SK-N-SH (cell line): ENCODE results near the gene BZW2. TPM values are rescaled to one million over a fixed set of nuclear protein-coding genes. Genes with fewer than 3 reads are reported as not detected.

Experiments used
- CTCF ChIA-PET: fragments of 300-600, 350-600 bp; formaldehyde crosslinking; extraction: SDS; loops from one replicate; lab custom pipeline; 2021; lab: Yijun Ruan, JAX
- POLR2A ChIA-PET: fragments of 350-600 bp; sonication (Branson Sonifier 250); formaldehyde crosslinking; extraction: SDS; loops from one replicate; lab custom pipeline; 2020; ENCODE audit warnings: antibody characterized with exemption, inconsistent platforms; lab: Yijun Ruan, JAX
- DNase-seq: peaks from one replicate; pipeline ENCODE4 v3.0.0; 2012
- H2AFZ ChIP-seq: fragments of 200-600 bp; sonication (generic); 2 replicates; pipeline ENCODE4 v1.8.1; 2016; ENCODE audit warnings: antibody characterized with exemption, mild to moderate bottlenecking, low read depth
- H3F3A ChIP-seq: fragments of 200-600 bp; sonication (generic); replicated peaks from 2 replicates; pipeline ENCODE3; 2016; ENCODE audit warnings: antibody characterized with exemption, mild to moderate bottlenecking; ENCODE audit not compliant: insufficient read depth
- H3K27ac ChIP-seq, 2 experiments: fragments of 200-500 bp in 1 of 2; fragments of 200-600 bp in 1 of 2; sonication (Bioruptor generic) in 1 of 2; sonication (generic), shearing (Covaris generic) in 1 of 2; 2 replicates each; pipeline versions ENCODE4 v1.5.1 to v1.6.1; 2014 to 2016; ENCODE audit warnings: low read depth in 2 of 2, inconsistent platforms in 1 of 2, low read length in 1 of 2, mild to moderate bottlenecking in 1 of 2, mixed read lengths in 1 of 2
- H3K27me3 ChIP-seq: fragments of 200-600 bp; sonication (generic), shearing (Covaris generic); 2 replicates; pipeline ENCODE4 v1.6.1; 2016; ENCODE audit warnings: mixed run types; ENCODE audit not compliant: insufficient read depth
- H3K36me3 ChIP-seq, 2 experiments: fragments of 200-500 bp in 1 of 2; fragments of 200-600 bp in 1 of 2; sonication (Bioruptor generic) in 1 of 2; sonication (generic) in 1 of 2; replicated peaks in 1 of 2; 2 replicates each; pipeline versions ENCODE3 to v1.5.1; 2014 to 2016; ENCODE audit warnings: low read length in 1 of 2, mild to moderate bottlenecking in 1 of 2; ENCODE audit not compliant: insufficient read depth in 2 of 2, control insufficient read depth in 1 of 2
- H3K4me1 ChIP-seq, 2 experiments: fragments of 200-500 bp in 1 of 2; fragments of 200-600 bp in 1 of 2; sonication (Bioruptor generic) in 1 of 2; sonication (generic), shearing (Covaris generic) in 1 of 2; 2 replicates each; pipeline versions ENCODE4 v1.5.1 to v1.6.1; 2014 to 2016; ENCODE audit warnings: low read depth in 1 of 2, low read length in 1 of 2, mixed run types in 1 of 2; ENCODE audit not compliant: insufficient read depth in 2 of 2, control insufficient read depth in 1 of 2
- H3K4me2 ChIP-seq: fragments of 200-600 bp; sonication (generic), shearing (Covaris generic); 2 replicates; pipeline ENCODE4 v1.6.1; 2017; ENCODE audit warnings: mixed run types
- H3K4me3 ChIP-seq, 2 experiments: fragments of 200-500 bp in 1 of 2; fragments of 200-600 bp in 1 of 2; sonication (Bioruptor generic) in 1 of 2; sonication (generic), shearing (Covaris generic) in 1 of 2; 2 replicates each; pipeline versions ENCODE4 v1.5.1 to v1.8.1; 2014 to 2016; ENCODE audit warnings: low read depth in 2 of 2, inconsistent platforms in 1 of 2, low read length in 1 of 2, mild to moderate bottlenecking in 1 of 2, mixed read lengths in 1 of 2, moderate library complexity in 1 of 2
- H3K79me2 ChIP-seq: fragments of 200-600 bp; sonication (generic); 2 replicates; pipeline ENCODE4 v1.8.1; 2017; ENCODE audit warnings: mild to moderate bottlenecking; ENCODE audit not compliant: insufficient read depth
- H3K9ac ChIP-seq: fragments of 200-600 bp; sonication (generic); 2 replicates; pipeline ENCODE4 v1.6.1; 2017; ENCODE audit warnings: mixed run types
- H3K9me2 ChIP-seq: fragments of 200-600 bp; sonication (generic); 2 replicates; pipeline ENCODE4 v1.6.1; 2017; ENCODE audit warnings: mixed run types
- H3K9me3 ChIP-seq: fragments of 200-600 bp; sonication (generic); 2 replicates; pipeline ENCODE4 v1.6.1; 2017; ENCODE audit warnings: mixed run types, mild to moderate bottlenecking, moderate library complexity
- H4K20me1 ChIP-seq: fragments of 200-600 bp; sonication (generic); 2 replicates; pipeline ENCODE4 v1.6.1; 2017; ENCODE audit warnings: mild to moderate bottlenecking, mixed run types; ENCODE audit not compliant: insufficient read depth
- CHD2 ChIP-seq: fragments of 150-350 bp; IDR thresholded peaks from 2 replicates; pipeline ENCODE4 v1.6.1; 2018; ENCODE audit warnings: low read length; ENCODE audit not compliant: partially characterized antibody
- CTCF ChIP-seq: fragments of 200-600 bp; sonication (generic); IDR thresholded peaks from 2 replicates; pipeline ENCODE4 v1.6.1; 2017; ENCODE audit warnings: antibody characterized with exemption, mild to moderate bottlenecking, moderate library complexity
- FOSL2 ChIP-seq: IDR thresholded peaks from 2 replicates; pipeline ENCODE4 v1.4.0; 2012; ENCODE audit warnings: low read depth, mild to moderate bottlenecking, moderate library complexity, borderline replicate concordance
- FOXM1 ChIP-seq: IDR thresholded peaks from 2 replicates; pipeline ENCODE4 v1.4.0; 2012; ENCODE audit warnings: low read depth, mild to moderate bottlenecking
- GABPA ChIP-seq: IDR thresholded peaks from 2 replicates; pipeline ENCODE4 v1.4.0; 2012; ENCODE audit warnings: low read depth, mild to moderate bottlenecking
- GATA2 ChIP-seq: sonication (generic); formaldehyde crosslinking; IDR thresholded peaks from 2 replicates; pipeline ENCODE4 v1.5.0; 2020; ENCODE audit warnings: mild to moderate bottlenecking, missing genetic modification reagents
- JUND ChIP-seq: IDR thresholded peaks from 2 replicates; pipeline ENCODE4 v1.4.0; 2012
- MEF2A ChIP-seq: IDR thresholded peaks from 2 replicates; pipeline ENCODE4 v1.4.0; 2012; ENCODE audit warnings: low read depth, borderline replicate concordance
- MXI1 ChIP-seq: IDR thresholded peaks from 2 replicates; pipeline ENCODE4 v1.6.1; 2012; ENCODE audit warnings: mild to moderate bottlenecking, low read depth, low read length, improper control_type of control experiment
- NFIC ChIP-seq: IDR thresholded peaks from 2 replicates; pipeline ENCODE4 v1.4.0; 2012; ENCODE audit warnings: borderline replicate concordance
- PBX3 ChIP-seq: IDR thresholded peaks from 2 replicates; pipeline ENCODE4; 2012
- RFX5 ChIP-seq: IDR thresholded peaks from 2 replicates; pipeline ENCODE4 v1.6.1; 2012; ENCODE audit warnings: mild to moderate bottlenecking, improper control_type of control experiment, low read length
- RXRA ChIP-seq: IDR thresholded peaks from 2 replicates; pipeline ENCODE4 v1.4.0; 2012; ENCODE audit warnings: low read depth, mild to moderate bottlenecking, borderline replicate concordance
- SIN3A ChIP-seq: IDR thresholded peaks from 2 replicates; pipeline ENCODE4 v1.6.1; 2012; ENCODE audit warnings: low read depth, mild to moderate bottlenecking, low read length, moderate library complexity, borderline replicate concordance
- SMC3 ChIP-seq: IDR thresholded peaks from 2 replicates; pipeline ENCODE4 v1.6.1; 2012; ENCODE audit warnings: low read depth, low read length, improper control_type of control experiment
- TAF1 ChIP-seq: IDR thresholded peaks from 2 replicates; pipeline ENCODE4 v1.6.1; 2012; ENCODE audit warnings: low read depth, mild to moderate bottlenecking, low read length, moderate library complexity, borderline replicate concordance
- USF2 ChIP-seq: fragments of 150-350 bp; IDR thresholded peaks from 2 replicates; pipeline ENCODE4 v1.6.1; 2017; ENCODE audit warnings: antibody characterized with exemption, low read length, low read depth, borderline replicate concordance
- ZBTB33 ChIP-seq: IDR thresholded peaks from 2 replicates; pipeline ENCODE4 v1.4.0; 2012; ENCODE audit warnings: low read depth, borderline replicate concordance
- WGBS: methylation state at CpG from one replicate; pipeline ENCODE4 v1.1.6; 2017; ENCODE audit warnings: low lambda C conversion rate; 5-methylcytosine and 5-hydroxymethylcytosine counted together
- polyA plus RNA-seq, 3 experiments: library from polyadenylated mRNA; depleted of rRNA; stranded (reverse); fragments of >200 nt; gene quantifications; 2 replicates each; pipeline ENCODE4 v1.2.3, GENCODE V29; 2012

Gene BZW2
- polyA plus RNA-seq, 1 of the 3 experiments (the other 2 are of a cell fraction) = 71.9 TPM

- Histone ChIP-seq H3K4me1 (peaks cover 7 to 11% of the 10 kb centered on the region in 2 experiments; a peak in 3 of 4 replicates), H3K9me3 (no peaks in the 10 kb centered on the region), H3K4me2 (no peak overlapping the region), H3K9ac (no peak overlapping the region), H3K27ac (no peak overlapping the region), H3K27me3 (no peaks in the 10 kb centered on the region), H3K9me2 (no peaks in the 10 kb centered on the region), H4K20me1 (no peaks in the 10 kb centered on the region), H3K36me3 (no peaks in the 10 kb centered on the region), H3F3A (peaks cover 5% of the 10 kb centered on the region), H3K79me2 (no peaks in the 10 kb centered on the region), H2AFZ (no peak overlapping the region), H3K4me3 (no peak overlapping the region)
- 81% methylated on average over 6 of the region's 6 CpGs for whole genome bisulfite sequencing
- DNase-seq = no peak
- POLR2A ChIA-PET = no interaction called here
- CTCF ChIA-PET = interaction anchor here (0.8 to 1.6 kb wide), 4 partner anchors 8 to 174 kb away, joined by 3 to 6 read pairs (median 3); partner anchors contain the start of gene TSPAN13
- no peak for TF ChIP-seq RXRA
- TF ChIP-seq MXI1 = no peak
- no peak for TF ChIP-seq JUND
- TF ChIP-seq GATA2 = no peak
- TF ChIP-seq MEF2A = no peak
- TF ChIP-seq USF2 = no peak
- no peak for TF ChIP-seq SMC3
- no peak for TF ChIP-seq FOSL2
- no peak for TF ChIP-seq PBX3
- no peak for TF ChIP-seq CTCF
- no peak for TF ChIP-seq FOXM1
- no peak for TF ChIP-seq TAF1
- no peak for TF ChIP-seq RFX5
- no peak for TF ChIP-seq CHD2
- TF ChIP-seq SIN3A = no peak
- no peak for TF ChIP-seq ZBTB33
- TF ChIP-seq NFIC = no peak
- TF ChIP-seq GABPA = no peak
Observed at GRCh38 chr7:16744518-16745250, 98.7 kb downstream of the BZW2 start.
